Measurements from ENCODE around the gene UBE2D1. TPM values are rescaled to one million over a fixed set of nuclear protein-coding genes. Genes with fewer than 3 reads are reported as not detected.
"Not testable (repeated sequence)": the region's sequence is repeated elsewhere in the genome, so short reads cannot be mapped to it uniquely, and the experiment has no call there.

Gene UBE2D1
- polyA plus RNA-seq, 10 donors, result 14.2 to 21.5 (median 17.7) TPM

- no peak for DNase-seq
Measured at GRCh38 chr10:58372607-58373441, 38.0 kb downstream of the UBE2D1 start.

- DNase-seq, result no peak
Measured at GRCh38 chr10:58373442-58373827, 38.6 kb downstream of the UBE2D1 start.

GRCh38 chr10:58382489-58382995 is 47.7 kb downstream of the UBE2D1 start:
- DNase-seq, result no peak

GRCh38 chr10:58384095-58384494 is 49.3 kb downstream of the UBE2D1 start:
- peak; percentile 7 to 31 (median 22) for DNase-seq

GRCh38 chr10:58384544-58384998 is 49.8 kb downstream of the UBE2D1 start:
- DNase-seq, result no peak

- DNase-seq, result peak; percentile 94 to 98 (median 94)
Measured at GRCh38 chr10:58384999-58385783, 50.4 kb downstream of the UBE2D1 start, which contains the start of gene TFAM. TSS of gene TFAM (plus strand) at chr10:58385410. CDS start at chr10:58385548, 138 bp downstream.

- DNase-seq, result peak in 1 of 3 donors; percentile 8
Measured at GRCh38 chr10:58385784-58386112, 50.9 kb downstream of the UBE2D1 start.

- no peak for DNase-seq
Measured at GRCh38 chr10:58389024-58389423, 54.2 kb downstream of the UBE2D1 start.

GRCh38 chr10:58393317-58393716 is 58.5 kb downstream of the UBE2D1 start:
- DNase-seq, result no peak

- no peak for DNase-seq
Measured at GRCh38 chr10:58394471-58394870, 59.7 kb downstream of the UBE2D1 start.

GRCh38 chr10:58396057-58396456 is 61.3 kb downstream of the UBE2D1 start:
- no peak for DNase-seq

- DNase-seq, result no peak
Measured at GRCh38 chr10:58397830-58398229, 63.0 kb downstream of the UBE2D1 start.

GRCh38 chr10:58399410-58399809 is 64.6 kb downstream of the UBE2D1 start:
- DNase-seq, result peak in 1 of 3 donors; percentile 8

- no peak for DNase-seq
Measured at GRCh38 chr10:58400609-58401008, 65.8 kb downstream of the UBE2D1 start.

- no peak for DNase-seq
Measured at GRCh38 chr10:58404001-58404400, 69.2 kb downstream of the UBE2D1 start.

GRCh38 chr10:58409956-58410610 is 75.3 kb downstream of the UBE2D1 start:
- DNase-seq, result no peak

GRCh38 chr10:58412502-58412961 is 77.7 kb downstream of the UBE2D1 start:
- peak in 1 of 3 donors; percentile 49 for DNase-seq

GRCh38 chr10:58414270-58415041 is 79.7 kb downstream of the UBE2D1 start:
- DNase-seq, result peak; percentile 67 to 89 (median 77)

GRCh38 chr10:58415757-58416156 is 81.0 kb downstream of the UBE2D1 start:
- no peak for DNase-seq

- DNase-seq, result not testable (repeated sequence)
Measured at GRCh38 chr10:58417902-58418301, 83.1 kb downstream of the UBE2D1 start.
